HT1080 (cell line): ENCODE results near the gene ABCC2. TPM values are rescaled to one million over a fixed set of nuclear protein-coding genes. Genes with fewer than 3 reads are reported as not detected.
"Not testable (repeated sequence)": the region's sequence is repeated elsewhere in the genome, so short reads cannot be mapped to it uniquely, and the experiment has no call there.

Experiments
- DNase-seq: peaks from one replicate; pipeline ENCODE4 v3.0.0-alpha.2; 2015; ENCODE audit warnings: low read depth
- total RNA-seq: library from RNA; depleted of rRNA; stranded (reverse); fragments of >200 nt; shearing (Covaris generic); gene quantifications from 2 replicates; pipeline ENCODE4 v1.2.3, GENCODE V29; 2014

Gene ABCC2
- total RNA-seq, 1 experiment from 2014 or later = 0.90 TPM

DNA sequence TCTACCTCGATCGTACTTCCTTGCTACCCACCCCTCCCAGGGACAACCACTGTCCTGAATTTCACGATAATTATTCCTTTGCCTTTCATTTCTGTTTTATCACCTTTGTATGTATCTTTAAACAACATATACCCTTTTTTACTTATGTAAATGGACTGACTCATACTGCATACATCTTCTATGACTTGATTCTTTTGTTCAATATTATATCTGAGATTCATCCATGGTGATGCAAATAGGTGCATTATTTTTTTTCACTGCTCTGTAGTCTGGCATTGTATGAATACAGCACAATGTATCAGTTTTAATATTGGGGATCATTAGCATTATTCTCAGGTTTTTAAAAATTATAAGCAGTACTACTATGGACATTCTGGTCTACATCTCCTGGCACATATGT, 69.4 kb downstream of the ABCC2 start:
- DNase-seq = no peak

DNA sequence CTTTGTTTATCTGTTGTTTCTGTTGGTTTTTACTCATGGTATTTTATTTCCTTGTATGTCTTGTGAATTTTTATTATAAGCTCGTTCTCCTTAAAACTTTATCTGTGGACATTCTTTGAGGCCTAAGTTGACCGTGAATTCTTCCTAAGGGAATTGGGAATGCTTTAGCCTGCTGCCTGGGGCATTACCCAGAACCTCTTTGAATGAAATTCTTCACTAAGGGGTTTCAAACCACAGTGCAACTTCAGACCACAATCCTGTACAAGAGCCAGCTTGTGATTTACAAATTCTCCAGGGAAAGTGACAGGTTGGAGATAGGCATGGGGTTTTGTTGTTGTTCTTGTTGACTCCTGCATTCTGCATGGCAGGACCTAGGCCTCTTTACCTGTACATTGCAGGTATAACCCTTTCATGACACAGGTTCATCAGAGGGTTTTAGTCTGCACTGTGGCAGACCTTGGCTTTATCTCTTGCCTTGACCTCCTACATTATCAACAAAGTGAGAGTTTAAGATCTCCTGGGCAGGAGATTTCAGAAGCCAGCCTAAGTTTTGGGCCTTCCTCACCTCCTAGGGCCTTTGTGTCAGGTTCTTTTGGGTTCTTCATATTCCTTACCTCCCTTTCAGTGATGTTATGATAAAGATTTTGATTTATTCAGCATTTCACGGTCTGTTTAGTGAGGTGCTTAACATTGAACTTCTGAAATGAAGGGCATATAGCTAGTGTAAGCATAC, 70.2 kb downstream of the ABCC2 start:
- DNase-seq = no peak

- no peak for DNase-seq
Measured at GRCh38 chr10:99853655-99854054, 71.2 kb downstream of the ABCC2 start.

- peak; percentile 73 for DNase-seq
Measured at GRCh38 chr10:99854860-99855259, 72.4 kb downstream of the ABCC2 start.

DNA sequence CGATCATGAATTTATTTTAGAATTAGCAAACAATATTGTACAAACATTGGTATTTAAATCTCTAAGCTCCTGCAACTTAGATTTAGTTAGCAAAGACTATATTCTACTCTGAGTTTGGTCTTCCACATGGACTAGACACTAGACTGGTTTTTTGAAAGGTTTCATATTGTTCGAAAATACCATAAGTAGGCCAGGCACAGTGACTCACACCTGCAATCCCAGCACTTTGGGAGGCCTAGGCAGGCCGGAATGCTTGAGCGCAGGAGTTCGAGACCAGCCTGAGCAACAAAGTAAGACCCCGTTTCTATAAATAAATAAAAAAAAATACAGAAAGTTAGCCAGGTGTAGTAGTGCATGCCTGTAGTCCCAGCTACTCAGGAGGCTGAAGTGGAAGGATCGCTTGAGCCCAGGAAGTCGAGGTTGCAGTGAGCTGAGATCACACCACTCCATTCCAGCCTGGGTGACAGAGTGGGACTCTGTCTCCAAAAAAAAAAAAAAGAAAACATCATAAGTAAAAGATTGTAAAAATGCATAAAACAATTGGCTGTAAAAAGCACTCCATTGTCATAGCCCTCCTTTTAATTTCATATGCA, 73.1 kb downstream of the ABCC2 start:
- DNase-seq = no peak

- DNase-seq = no peak
Measured at GRCh38 chr10:99858849-99859248, 76.4 kb downstream of the ABCC2 start.

DNA sequence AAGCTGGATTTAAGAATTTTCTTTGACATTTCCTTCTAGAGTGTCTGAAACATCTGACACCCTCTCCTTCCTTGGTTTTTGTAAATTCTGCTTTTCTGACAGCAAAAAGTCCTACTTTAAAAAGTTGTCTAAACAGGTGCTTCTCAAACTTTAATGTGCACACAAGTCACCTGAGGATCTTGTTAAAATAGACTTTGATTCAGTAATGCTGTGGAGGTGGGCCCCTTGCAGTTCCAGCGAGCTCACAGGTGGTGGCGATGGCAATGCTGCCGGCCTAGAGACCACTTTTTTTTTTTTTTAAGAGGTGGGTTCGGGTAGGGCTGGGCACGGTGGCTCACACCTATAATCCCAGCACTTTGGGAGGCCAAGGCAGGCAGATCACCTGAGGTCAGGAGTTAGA, 77.1 kb downstream of the ABCC2 start:
- DNase-seq = no peak

- DNase-seq = no peak
Measured at GRCh38 chr10:99860466-99860865, 78.0 kb downstream of the ABCC2 start.

- DNase-seq = peak; percentile 78
Measured at GRCh38 chr10:99863535-99864240, 81.2 kb downstream of the ABCC2 start.

- DNase-seq = not testable (repeated sequence)
Measured at GRCh38 chr10:99867250-99867649, 84.8 kb downstream of the ABCC2 start.

DNA sequence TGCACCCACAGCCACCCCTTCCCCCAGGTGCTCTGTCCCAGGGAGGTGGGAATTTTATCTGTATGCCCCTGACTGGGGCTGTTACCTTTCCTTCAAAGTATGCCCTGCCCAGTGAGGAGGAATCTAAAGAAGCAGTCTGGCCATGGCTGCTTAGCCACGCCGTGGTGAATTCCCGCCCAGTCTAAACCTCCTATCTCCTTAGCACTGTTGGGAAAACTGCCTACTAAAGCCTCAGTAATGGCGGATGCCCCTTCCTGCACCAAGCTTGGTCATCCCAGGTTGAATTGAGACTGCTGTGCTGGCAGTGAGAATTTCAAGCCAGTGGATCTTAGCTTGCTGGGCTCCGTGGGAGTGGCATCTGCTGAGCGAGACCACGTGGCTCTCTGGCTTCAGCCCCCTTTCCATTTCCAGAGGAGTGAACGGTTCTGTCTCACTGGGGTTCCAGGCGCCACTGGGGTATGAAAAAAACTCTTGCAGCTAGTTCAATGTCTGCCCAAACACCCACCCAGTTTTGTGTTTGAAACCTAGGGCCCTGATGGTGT, 87.2 kb downstream of the ABCC2 start:
- no peak for DNase-seq

- peak; percentile 74 for DNase-seq
Measured at GRCh38 chr10:99870123-99870730, 87.8 kb downstream of the ABCC2 start.

DNA sequence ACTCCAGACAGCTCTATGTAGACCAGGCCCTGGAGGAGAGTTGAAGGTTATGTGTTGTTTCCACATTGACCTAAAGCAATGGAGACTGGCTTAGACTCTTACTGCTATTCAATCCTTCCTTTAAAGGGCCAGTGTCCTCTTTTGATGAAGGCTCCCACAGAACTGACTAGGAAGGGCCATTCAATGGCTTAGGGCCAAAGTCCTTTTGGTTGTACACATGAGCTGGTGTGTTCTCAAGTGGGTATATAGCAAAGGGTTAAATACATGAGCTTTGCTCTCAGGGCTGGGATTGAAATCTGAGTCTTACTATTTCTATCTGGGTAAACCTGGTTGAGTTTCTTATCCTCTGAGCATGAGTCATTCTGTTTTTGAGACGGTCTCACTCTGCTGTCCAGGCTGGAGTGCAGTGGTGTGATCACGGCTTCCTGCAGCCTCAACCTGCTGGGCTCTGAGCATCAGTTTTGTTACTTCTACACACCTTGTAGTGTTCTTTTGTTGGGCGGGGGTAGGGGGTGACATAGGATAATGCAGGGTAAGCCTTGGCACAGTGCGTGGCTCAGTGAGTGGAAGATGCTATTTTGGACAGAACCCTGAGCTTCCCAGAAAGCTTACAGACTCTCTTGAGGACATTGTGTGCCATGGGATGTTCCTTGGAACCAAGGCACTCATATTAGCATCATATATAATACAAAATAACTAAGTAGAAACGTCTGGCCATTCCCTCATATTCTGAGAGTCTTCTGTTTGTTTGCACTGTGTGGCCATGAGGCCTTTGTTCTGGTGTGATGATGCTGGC, 90.1 kb downstream of the ABCC2 start:
- DNase-seq = peak; percentile 77

DNA sequence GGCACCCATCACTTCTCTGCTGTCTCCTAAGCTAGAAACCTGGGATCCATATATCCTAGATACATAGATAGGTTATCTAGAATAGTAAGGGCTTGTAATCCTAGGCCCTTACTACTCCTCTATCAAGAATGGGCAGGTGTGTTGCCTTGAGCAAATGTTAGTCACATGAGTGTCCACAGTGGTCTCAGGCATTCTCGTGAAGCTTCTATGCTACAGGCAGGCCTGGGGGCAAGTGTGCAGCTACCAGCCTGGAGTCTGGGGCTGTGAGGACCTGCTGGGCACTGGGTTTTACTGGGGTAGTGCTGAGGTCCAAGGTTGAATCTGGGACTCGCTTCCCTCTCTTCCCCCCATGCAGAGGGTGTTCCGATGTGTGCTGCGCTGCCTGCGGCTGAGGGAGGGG, 91.4 kb downstream of the ABCC2 start:
- no peak for DNase-seq

GRCh38 chr10:99874341-99875085, 92.1 kb downstream of the ABCC2 start:
- DNase-seq = no peak

- no peak for DNase-seq
Measured at GRCh38 chr10:99875473-99875872, 93.0 kb downstream of the ABCC2 start.

- no peak for DNase-seq
Measured at GRCh38 chr10:99880080-99880835, 97.8 kb downstream of the ABCC2 start.

DNA sequence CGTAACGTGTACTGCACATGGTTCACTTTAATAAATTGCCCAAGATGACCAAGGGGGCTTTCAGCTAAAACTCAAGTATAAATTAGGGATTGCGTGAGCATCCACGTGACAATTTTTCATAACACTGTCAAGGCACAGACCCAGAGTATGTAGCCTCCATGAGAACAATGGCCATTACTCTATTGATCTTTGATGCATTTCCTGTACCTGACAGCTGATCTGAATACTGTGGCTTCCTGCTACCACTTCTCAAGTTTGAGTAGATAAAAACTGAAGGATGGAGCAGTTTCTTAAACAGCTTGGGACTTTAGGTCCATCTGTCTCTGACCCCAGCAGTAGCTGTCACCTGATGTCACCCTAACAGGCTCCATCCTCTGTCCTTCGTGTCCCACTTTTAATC, 98.9 kb downstream of the ABCC2 start:
- DNase-seq = no peak

GRCh38 chr10:99883523-99883922, 101.1 kb downstream of the ABCC2 start:
- no peak for DNase-seq

- no peak for DNase-seq
Measured at GRCh38 chr10:99888622-99889021, 106.2 kb downstream of the ABCC2 start.
